Epithelial cell of proximal tubule (primary cell): ENCODE data around the gene USP40. TPM values are rescaled to one million over a fixed set of nuclear protein-coding genes. Genes with fewer than 3 reads are reported as not detected.
"Not testable (repeated sequence)": the region's sequence is repeated elsewhere in the genome, so short reads cannot be mapped to it uniquely, and the experiment has no call there.

Experiments used
- DNase-seq: peaks from one replicate; pipeline ENCODE4 v3.0.0-alpha.2; 2011; ENCODE audit warnings: low read depth
- H3K4me3 ChIP-seq: 2 replicates; pipeline ENCODE4 v1.5.1; 2011; ENCODE audit warnings: low read depth, mild to moderate bottlenecking, low read length
- total RNA-seq: library from RNA; depleted of rRNA; stranded (reverse); fragments of >200 nt; gene quantifications from 2 replicates; pipeline ENCODE4 v1.2.3, GENCODE V29; 2015
- TF ChIP-seq, protein P1 (sequence below): conservative IDR thresholded peaks from 2 replicates; pipeline ENCODE4 v1.5.1; 2012; ENCODE audit warnings: low read depth, mild to moderate bottlenecking, low read length

The USP40 gene
- total RNA-seq, 1 donor from 2014 or later = 33.6 TPM

DNA sequence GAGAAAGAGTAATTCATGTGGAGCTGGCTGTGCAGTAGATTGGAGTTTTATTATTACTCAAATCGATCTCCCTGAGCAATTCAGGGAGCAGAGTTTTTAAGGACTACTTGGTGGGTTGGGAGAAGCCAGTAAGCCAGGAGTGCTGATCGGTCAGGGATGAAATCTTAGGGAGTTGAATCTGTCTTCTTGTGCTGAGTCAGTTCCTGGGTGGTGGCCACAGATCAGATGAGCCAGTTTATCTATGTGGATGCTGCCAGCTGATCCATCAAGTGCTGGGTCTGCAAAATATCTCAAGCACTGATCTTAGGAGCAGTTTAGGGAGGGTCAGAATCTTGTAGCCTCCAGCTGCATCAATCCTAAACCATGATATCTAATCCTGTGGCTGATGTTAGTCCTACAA lies 33.8 kb upstream of the USP40 start:
- TF ChIP-seq, protein P1, sequence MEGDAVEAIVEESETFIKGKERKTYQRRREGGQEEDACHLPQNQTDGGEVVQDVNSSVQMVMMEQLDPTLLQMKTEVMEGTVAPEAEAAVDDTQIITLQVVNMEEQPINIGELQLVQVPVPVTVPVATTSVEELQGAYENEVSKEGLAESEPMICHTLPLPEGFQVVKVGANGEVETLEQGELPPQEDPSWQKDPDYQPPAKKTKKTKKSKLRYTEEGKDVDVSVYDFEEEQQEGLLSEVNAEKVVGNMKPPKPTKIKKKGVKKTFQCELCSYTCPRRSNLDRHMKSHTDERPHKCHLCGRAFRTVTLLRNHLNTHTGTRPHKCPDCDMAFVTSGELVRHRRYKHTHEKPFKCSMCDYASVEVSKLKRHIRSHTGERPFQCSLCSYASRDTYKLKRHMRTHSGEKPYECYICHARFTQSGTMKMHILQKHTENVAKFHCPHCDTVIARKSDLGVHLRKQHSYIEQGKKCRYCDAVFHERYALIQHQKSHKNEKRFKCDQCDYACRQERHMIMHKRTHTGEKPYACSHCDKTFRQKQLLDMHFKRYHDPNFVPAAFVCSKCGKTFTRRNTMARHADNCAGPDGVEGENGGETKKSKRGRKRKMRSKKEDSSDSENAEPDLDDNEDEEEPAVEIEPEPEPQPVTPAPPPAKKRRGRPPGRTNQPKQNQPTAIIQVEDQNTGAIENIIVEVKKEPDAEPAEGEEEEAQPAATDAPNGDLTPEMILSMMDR = no peak
- no peak overlapping the region for H3K4me3 ChIP-seq
- peak; percentile 55 for DNase-seq

DNA sequence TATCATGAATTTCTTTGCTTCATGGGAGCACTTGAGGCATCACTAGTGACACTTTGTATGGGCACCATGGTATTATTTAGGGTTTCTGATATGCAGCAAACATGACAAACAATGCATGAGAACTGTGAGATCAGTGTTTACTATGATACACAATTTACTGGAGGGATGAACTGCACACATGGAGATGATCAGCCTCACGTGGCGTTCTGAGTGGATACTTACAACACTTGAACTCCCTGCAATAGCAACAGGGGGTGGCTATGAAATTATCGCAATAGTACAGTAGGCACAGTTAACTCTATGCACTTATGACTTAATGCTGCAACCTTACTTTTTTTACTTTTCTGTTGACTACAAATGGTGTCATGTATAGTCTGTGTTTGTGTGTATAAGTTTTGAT lies 32.4 kb upstream of the USP40 start:
- TF ChIP-seq, protein P1 = no peak
- no peak overlapping the region for H3K4me3 ChIP-seq
- no peak for DNase-seq

DNA sequence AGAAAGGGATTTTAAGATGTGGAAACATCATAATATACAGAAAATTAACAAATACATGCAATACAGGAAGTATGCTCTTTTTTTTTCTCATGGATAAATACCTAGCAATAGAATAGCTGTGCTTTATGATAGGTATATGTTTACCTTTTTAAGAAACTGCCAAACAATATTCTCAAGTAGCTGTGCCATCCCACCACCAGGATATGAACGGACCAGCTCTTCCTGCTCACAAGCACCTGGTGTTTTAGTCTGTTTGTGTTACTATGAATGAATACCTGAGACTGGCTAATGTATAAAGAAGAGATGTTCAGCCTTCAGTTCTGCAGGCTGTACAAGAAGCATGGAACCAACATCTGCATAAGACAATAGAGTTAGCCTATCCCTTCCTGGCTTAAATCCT lies 30.9 kb upstream of the USP40 start:
- TF ChIP-seq, protein P1 = no peak
- DNase-seq = no peak
- H3K4me3 ChIP-seq = no peak overlapping the region

DNA sequence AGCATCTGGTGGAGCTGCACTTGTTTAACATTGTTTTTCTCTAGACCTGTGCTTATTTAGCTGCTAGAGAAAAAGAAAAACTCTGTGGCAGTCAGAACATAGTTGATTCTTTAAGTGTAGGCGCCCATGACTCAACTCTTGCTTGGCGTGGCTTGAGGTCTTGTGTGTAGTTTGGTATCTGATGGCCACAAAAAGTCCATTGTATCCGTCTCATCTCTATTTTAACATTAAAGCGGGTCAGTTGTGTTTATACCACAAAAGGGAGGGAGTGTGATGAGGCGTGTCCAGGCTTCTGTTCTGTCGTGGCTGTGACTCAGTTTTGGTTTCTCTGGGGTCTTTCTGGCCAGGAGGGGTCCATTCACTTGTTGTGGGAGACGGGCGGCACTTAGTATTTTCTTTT lies 26.6 kb upstream of the USP40 start:
- TF ChIP-seq, protein P1 = no peak
- no peak overlapping the region for H3K4me3 ChIP-seq
- DNase-seq = no peak

DNA sequence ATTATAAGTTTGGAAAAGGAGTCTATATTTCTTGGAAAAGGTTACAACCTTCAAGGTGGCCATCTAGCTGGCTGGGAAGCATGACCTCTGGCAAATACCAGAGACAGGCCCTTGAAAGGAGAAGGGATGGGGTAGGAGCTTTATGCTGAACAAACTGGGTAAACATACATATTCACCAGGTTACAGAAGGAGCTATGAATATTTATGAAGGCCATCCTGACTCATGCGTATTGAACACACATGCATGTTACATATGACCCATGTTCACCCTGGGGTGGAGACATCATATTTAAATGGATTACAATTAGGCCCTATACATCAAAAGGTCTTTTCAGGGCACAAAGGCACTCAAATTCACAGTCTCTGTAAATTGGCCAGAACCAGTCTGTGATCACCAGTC lies 26.1 kb upstream of the USP40 start:
- not testable (repeated sequence) for DNase-seq, H3K4me3 ChIP-seq

DNA sequence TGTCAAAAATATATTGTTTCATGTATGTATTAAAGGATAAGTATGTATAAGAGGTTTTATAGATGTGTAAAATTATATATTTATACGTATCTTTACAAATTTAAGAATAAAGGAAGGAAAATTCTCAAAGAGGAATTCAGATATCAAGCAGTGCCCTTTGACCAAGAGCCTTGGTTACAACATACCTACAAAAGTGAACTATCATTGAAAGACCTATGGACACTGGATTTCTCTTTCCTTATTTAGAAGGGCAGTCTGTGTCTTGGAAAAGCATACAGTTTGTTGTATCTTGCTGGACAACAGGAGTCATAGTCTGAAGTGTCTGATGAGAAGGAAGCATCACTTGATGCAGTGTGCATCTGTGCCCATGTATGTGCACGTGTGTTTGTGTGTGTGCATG lies 21.8 kb upstream of the USP40 start:
- TF ChIP-seq, protein P1 = no peak
- no peak for DNase-seq
- H3K4me3 ChIP-seq = no peak overlapping the region

DNA sequence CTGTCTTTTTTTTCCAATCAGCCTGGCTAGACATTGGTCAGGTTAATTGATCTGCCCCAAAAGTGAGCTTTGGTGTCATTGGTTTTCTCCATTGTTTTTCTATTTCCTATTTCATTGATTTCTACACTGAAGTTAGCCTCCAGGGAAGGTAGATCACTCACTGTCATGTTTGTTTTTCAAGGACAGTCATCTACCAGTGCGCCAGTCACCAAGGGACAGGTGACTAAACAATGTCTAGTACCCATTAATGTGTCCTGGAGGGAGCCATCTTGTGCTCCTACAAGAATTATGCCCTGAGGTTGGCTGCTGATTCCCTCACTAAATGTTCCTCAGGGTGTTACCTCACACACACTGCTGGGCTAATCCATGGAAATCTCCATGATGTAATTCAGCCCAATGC lies 17.6 kb upstream of the USP40 start:
- no peak for DNase-seq
- TF ChIP-seq, protein P1 = no peak
- H3K4me3 ChIP-seq = no peak overlapping the region

DNA sequence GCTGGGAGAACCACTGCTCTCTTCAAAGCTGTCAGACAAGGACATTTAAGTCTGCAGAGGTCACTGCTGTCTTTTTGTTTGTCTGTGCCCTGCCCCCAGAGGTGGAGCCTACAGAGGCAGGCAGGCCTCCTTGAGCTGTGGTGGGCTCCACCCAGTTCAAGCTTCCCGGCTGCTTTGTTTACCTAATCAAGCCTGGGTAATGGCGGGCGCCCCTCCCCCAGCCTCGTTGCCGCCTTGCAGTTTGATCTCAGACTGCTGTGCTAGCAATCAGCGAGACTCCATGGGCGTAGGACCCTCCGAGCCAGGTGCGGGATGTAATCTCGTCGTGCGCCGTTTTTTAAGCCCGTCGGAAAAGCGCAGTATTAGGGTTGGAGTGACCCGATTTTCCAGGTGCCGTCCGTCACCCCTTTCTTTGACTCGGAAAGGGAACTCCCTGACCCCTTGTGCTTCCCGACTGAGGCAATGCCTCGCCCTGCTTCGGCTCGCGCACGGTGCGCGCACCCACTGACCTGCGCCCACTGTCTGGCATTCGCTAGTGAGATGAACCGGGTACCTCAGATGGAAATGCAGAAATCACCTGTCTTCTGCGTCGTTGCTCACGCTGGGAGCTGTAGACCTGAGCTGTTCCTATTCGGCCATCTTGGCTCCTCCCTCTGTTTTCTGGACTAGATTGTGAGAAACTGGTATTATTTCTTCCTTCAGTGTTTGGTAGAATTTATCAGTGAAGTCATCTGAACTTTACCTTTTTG lies 16.8 kb upstream of the USP40 start:
- not testable (repeated sequence) for DNase-seq, H3K4me3 ChIP-seq

DNA sequence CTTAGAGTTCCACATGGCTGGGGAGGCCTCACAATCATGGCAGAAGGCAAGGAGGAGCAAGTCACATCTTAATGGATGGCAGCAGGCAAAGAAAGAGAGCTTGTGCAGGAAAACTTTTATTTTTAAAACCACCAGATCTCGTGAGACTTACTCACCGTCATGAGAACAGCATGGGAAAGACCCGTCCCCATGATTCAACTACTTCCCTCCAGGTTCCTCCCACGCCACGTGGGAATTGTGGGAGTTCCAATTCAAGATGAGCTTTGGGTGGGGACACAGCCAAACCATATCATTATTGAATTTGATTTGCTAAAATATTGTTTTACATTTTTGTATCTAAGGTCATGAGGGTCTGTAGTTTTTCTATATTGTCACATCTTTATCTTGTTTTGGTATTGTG lies 10.8 kb upstream of the USP40 start:
- H3K4me3 ChIP-seq, DNase-seq: not testable (repeated sequence)
